GM13977 (cell line): ENCODE measurements around the gene HHAT.

Source experiments
- DNase-seq: peaks from one replicate; pipeline ENCODE4 v3.0.0; 2012; ENCODE audit warnings: low spot score
- in situ Hi-C: fragments of 300-500 bp; cut with MboI; formaldehyde crosslinking; loops from one replicate; pipeline ENCODE4 v1.12.0; 2022; ENCODE audit warnings: low sequenced_read_pairs, low pct_unique_long_range_greater_than_20kb, mixed read lengths, inconsistent platforms; ENCODE audit not compliant: unreplicated experiment
- TF ChIP-seq, protein P1 (sequence below): IDR thresholded peaks from 2 replicates; pipeline ENCODE4 v1.5.1; 2012; ENCODE audit warnings: mild to moderate bottlenecking, control low read depth; ENCODE audit not compliant: insufficient read depth; ENCODE audit errors: extremely low read depth, missing control alignments

HHAT gene

DNA sequence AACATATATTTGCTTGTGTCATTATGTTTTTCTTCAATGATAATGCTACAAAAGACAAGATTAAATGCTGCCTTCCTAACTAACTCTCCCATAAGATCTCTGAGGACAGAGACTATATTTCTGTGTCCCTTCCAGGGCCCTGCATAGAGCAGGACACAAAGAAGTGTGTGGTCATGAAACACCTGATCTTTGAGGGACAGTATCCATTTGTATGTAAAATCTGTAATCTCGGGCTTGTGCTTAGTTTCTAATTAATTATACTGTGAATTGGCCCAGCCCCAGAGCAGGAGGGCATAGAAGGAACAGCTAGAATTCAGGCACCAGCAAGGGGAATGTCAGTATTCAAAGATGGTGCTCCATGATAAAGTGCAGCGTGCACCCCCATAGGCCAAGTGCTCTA is 374.9 kb downstream of the HHAT start:
- TF ChIP-seq, protein P1, sequence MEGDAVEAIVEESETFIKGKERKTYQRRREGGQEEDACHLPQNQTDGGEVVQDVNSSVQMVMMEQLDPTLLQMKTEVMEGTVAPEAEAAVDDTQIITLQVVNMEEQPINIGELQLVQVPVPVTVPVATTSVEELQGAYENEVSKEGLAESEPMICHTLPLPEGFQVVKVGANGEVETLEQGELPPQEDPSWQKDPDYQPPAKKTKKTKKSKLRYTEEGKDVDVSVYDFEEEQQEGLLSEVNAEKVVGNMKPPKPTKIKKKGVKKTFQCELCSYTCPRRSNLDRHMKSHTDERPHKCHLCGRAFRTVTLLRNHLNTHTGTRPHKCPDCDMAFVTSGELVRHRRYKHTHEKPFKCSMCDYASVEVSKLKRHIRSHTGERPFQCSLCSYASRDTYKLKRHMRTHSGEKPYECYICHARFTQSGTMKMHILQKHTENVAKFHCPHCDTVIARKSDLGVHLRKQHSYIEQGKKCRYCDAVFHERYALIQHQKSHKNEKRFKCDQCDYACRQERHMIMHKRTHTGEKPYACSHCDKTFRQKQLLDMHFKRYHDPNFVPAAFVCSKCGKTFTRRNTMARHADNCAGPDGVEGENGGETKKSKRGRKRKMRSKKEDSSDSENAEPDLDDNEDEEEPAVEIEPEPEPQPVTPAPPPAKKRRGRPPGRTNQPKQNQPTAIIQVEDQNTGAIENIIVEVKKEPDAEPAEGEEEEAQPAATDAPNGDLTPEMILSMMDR = no peak
- in situ Hi-C loops = no loop called here

DNA sequence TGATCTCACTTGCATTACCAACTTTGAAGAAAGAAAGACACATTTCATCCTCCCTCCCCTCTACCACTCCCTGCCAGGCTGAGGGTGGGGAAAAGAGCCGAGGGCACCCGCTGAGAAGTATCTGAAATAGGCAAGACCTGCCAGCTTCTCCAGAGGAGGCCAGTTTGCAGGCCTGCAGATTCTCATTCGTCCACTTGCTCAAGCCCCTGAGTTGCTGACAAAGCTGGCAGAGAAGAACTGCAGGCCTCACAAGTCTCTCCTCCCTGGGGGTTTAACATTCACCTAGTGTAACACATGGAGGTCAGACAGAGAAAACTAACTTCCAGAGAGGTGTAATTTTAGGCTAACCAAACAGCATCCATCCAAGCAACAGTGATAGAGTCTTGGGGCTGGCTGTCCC is 376.4 kb downstream of the HHAT start:
- DNase-seq = no peak
- TF ChIP-seq, protein P1 = no peak
- in situ Hi-C loops = no loop called here

More for the DNA sequence above, 374.9 kb downstream of the HHAT start:
- DNase-seq = no peak

DNA sequence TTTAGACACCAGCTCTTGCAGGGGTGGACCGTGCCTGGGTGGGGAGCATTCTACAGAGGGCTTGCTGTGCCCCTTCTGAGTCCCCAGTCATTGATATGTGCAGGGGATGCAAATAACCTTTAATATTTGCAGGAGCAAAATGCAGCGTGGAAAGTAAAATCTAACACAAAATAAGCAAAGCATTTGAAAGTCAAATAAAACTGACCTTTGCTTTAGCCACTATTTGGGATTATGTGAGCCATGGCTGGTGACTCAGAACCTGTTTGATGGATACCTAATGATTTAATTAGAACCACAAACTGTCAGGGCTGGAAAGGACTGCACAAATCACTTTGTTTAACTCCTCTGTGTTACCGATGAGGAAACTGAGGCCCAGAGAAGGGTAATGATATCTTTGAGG is 377.5 kb downstream of the HHAT start:
- in situ Hi-C loops = no loop called here
- TF ChIP-seq, protein P1 = no peak
- DNase-seq = no peak

DNA sequence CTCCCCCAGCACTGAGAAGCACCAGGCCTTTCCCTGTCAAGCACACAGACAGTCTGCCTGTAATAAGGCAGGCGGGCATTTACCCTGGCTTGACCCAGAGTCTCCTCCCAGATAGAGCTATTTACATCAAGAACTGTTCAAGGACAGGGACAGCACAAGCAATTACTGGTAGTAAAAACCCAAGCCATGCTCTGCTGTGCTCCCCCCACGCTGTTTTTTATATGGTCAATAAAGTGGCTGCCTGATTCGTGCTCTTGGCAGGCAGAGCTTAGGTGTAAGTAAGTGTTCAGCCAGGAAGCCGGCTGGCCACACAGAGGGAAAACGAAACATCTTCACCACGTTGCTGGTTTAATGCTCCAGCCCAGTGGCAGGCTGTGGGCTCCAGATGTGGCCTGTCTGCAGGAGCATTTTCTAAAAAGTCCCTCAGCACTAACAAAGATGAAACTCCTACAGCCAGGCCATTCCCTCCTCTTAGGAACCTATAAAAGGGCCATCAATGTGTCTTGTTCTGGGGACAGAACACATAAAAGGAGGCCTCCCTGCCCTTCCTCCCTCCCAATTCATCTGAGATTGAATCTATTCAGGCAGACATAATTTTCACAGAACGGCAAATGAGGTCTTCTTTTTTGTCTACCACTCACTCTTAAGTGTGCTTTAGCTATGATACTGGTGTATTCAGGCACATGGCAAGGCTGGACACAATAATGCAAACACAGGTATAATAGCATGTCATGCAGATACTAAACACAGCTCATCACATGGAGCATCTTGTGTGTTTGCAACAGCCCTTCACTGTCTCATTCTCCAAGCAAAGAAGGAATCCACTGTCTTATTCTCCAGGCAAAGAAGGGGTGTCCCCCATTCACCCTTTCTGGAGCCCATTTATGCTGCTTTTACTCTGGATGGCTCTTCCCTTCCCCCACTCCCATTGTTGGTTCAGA is 378.9 kb downstream of the HHAT start:
- TF ChIP-seq, protein P1 = no peak
- in situ Hi-C loops = no loop called here
- no peak for DNase-seq

DNA sequence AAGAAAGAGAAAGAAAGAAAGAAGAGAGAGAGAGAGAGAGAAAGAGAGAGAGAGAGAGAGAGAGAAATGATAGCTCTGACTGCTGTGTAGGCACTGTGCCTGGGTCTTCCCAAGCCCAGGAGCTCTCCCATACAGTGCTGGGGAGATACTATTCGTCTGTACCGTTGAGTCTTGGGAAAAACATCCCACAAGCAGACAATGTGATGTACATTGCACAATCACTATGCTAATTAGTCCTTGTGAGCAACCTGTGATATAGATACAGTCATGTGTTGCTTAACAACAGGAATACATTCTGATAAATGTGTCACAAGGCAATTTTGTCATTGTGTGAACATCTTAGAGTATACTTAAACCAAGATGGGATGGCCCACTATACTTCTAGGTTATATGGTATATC is 381.0 kb downstream of the HHAT start:
- in situ Hi-C loops = no loop called here
- DNase-seq = no peak
- TF ChIP-seq, protein P1 = no peak

DNA sequence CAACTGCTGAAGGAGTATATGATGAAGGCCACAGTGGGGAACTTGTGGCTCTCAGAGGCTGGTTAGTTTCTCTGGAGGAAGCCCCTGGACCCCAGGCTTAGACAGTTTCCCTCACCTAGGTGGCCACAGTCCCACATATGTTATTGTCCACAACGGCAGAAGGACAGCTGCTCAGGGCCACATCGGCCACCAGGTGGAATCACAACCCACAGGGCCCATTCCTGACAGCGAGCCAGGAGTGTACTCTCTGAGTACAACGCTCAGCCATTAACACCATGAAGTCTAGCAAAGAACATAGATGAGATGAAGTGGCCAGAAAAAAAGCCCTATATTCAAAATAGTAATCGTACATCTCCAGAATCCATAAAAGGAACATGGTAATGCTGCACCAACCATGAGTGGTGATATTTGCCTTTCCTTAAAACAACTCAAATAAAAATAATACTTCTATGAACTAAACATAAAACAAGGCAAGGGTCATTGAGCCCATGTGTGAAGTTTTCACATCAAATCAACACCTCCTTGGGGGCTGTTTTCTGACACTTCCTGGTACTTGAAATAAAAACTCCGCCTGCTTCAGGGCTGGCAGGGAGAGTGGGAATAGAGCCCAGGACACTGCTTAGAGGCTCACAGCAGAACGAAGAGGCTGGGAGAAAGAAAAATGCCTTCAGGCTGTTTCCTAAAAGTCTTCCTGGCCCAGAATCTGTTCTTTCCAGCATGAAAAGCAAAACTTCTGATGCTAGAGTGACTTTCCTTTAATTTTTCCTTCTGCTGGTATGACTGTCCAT is 383.3 kb downstream of the HHAT start:
- in situ Hi-C loops = no loop called here
- no peak for DNase-seq
- TF ChIP-seq, protein P1 = no peak
